ENCODE data around the gene HPCAL1.

HPCAL1 gene

GRCh38 chr2:10352361-10352760 lies 49.7 kb downstream of the HPCAL1 start:
- Histone ChIP-seq H3K79me2 (ENCODE audit: insufficient read depth, low read length) (no peaks in the 10 kb centered on the region), H3K9me2 (replicated peaks; ENCODE audit: insufficient read depth, low read length) (no peaks in the 10 kb centered on the region), H2AFZ (ENCODE audit: low read depth, low read length, severe bottlenecking) (no peak overlapping the region), H4K20me1 (ENCODE audit: low read depth, low read length) (no peaks in the 10 kb centered on the region), H3K27me3 (ENCODE audit: low read length) (no peaks in the 10 kb centered on the region), H3F3A (ENCODE audit: insufficient read depth) (no peaks in the 10 kb centered on the region), H3K36me3 (ENCODE audit: low read length) (no peaks in the 10 kb centered on the region), H3K27ac (ENCODE audit: low read depth, low read length) (no peak overlapping the region), H3K9ac (ENCODE audit: low read length) (no peak overlapping the region), H3K4me2 (ENCODE audit: low read depth, low read length, poor library complexity, severe bottlenecking) (no peak overlapping the region), H3K4me3 (ENCODE audit: insufficient read depth, low read length, poor library complexity, severe bottlenecking) (no peak overlapping the region), H3K9me3 (ENCODE audit: insufficient read depth, low read length) (no peaks in the 10 kb centered on the region)
- TF ChIP-seq, protein P1, sequence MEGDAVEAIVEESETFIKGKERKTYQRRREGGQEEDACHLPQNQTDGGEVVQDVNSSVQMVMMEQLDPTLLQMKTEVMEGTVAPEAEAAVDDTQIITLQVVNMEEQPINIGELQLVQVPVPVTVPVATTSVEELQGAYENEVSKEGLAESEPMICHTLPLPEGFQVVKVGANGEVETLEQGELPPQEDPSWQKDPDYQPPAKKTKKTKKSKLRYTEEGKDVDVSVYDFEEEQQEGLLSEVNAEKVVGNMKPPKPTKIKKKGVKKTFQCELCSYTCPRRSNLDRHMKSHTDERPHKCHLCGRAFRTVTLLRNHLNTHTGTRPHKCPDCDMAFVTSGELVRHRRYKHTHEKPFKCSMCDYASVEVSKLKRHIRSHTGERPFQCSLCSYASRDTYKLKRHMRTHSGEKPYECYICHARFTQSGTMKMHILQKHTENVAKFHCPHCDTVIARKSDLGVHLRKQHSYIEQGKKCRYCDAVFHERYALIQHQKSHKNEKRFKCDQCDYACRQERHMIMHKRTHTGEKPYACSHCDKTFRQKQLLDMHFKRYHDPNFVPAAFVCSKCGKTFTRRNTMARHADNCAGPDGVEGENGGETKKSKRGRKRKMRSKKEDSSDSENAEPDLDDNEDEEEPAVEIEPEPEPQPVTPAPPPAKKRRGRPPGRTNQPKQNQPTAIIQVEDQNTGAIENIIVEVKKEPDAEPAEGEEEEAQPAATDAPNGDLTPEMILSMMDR (IDR thresholded peaks at IDR 0.05; ENCODE audit: insufficient read depth, low read length, poor library complexity, severe bottlenecking): no peak
- TF ChIP-seq EZH2phosphoT487 (conservative IDR thresholded peaks at IDR 0.05; ENCODE audit: low read length): no peak

- Histone ChIP-seq H3K4me3 (ENCODE audit: insufficient read depth, low read length, poor library complexity, severe bottlenecking) (no peak overlapping the region), H3K79me2 (ENCODE audit: insufficient read depth, low read length) (no peaks in the 10 kb centered on the region), H3K9ac (ENCODE audit: low read length) (no peak overlapping the region), H3K9me2 (replicated peaks; ENCODE audit: insufficient read depth, low read length) (no peaks in the 10 kb centered on the region), H3K27ac (ENCODE audit: low read depth, low read length) (no peak overlapping the region), H3K4me2 (ENCODE audit: low read depth, low read length, poor library complexity, severe bottlenecking) (no peak overlapping the region), H4K20me1 (ENCODE audit: low read depth, low read length) (no peaks in the 10 kb centered on the region), H3K9me3 (ENCODE audit: insufficient read depth, low read length) (no peaks in the 10 kb centered on the region), H3K36me3 (ENCODE audit: low read length) (no peaks in the 10 kb centered on the region), H3F3A (ENCODE audit: insufficient read depth) (no peaks in the 10 kb centered on the region), H3K27me3 (ENCODE audit: low read length) (no peaks in the 10 kb centered on the region), H2AFZ (ENCODE audit: low read depth, low read length, severe bottlenecking) (no peak overlapping the region)
- no peak for TF ChIP-seq EZH2phosphoT487 (conservative IDR thresholded peaks at IDR 0.05; ENCODE audit: low read length)
- TF ChIP-seq, protein P1 (IDR thresholded peaks at IDR 0.05; ENCODE audit: insufficient read depth, low read length, poor library complexity, severe bottlenecking): no peak
These were observed 50.3 kb downstream of the HPCAL1 start for GRCh38 chr2:10352972-10353371.

GRCh38 chr2:10353931-10354330 lies 51.2 kb downstream of the HPCAL1 start:
- Histone ChIP-seq H3K36me3 (ENCODE audit: low read length) (no peaks in the 10 kb centered on the region), H3K27ac (ENCODE audit: low read depth, low read length) (no peak overlapping the region), H3K79me2 (ENCODE audit: insufficient read depth, low read length) (no peaks in the 10 kb centered on the region), H3K9me3 (ENCODE audit: insufficient read depth, low read length) (no peaks in the 10 kb centered on the region), H3K4me3 (ENCODE audit: insufficient read depth, low read length, poor library complexity, severe bottlenecking) (no peak overlapping the region), H3K9ac (ENCODE audit: low read length) (no peak overlapping the region), H3K27me3 (ENCODE audit: low read length) (no peaks in the 10 kb centered on the region), H2AFZ (ENCODE audit: low read depth, low read length, severe bottlenecking) (no peak overlapping the region), H3K4me2 (ENCODE audit: low read depth, low read length, poor library complexity, severe bottlenecking) (no peak overlapping the region), H3K9me2 (replicated peaks; ENCODE audit: insufficient read depth, low read length) (no peaks in the 10 kb centered on the region), H3F3A (ENCODE audit: insufficient read depth) (no peaks in the 10 kb centered on the region), H4K20me1 (ENCODE audit: low read depth, low read length) (no peaks in the 10 kb centered on the region)
- TF ChIP-seq, protein P1 (IDR thresholded peaks at IDR 0.05; ENCODE audit: insufficient read depth, low read length, poor library complexity, severe bottlenecking): no peak
- no peak for TF ChIP-seq EZH2phosphoT487 (conservative IDR thresholded peaks at IDR 0.05; ENCODE audit: low read length)

Data from SU-DHL-6 (cell line).